ENCODE results near the gene SLC43A1.

Gene SLC43A1

GRCh38 chr11:57527056-57527631, 11.6 kb upstream of the SLC43A1 start:
- no peak for DNase-seq

GRCh38 chr11:57523419-57523818, 7.9 kb upstream of the SLC43A1 start:
- no peak for DNase-seq

- no peak for DNase-seq
Observed at GRCh38 chr11:57521116-57521515, 5.6 kb upstream of the SLC43A1 start.

GRCh38 chr11:57516061-57516443, 550 bp upstream of the SLC43A1 start:
- DNase-seq = no peak

GRCh38 chr11:57514538-57515331, 767 bp downstream of the SLC43A1 start:
- DNase-seq = no peak

- no peak for DNase-seq
Observed at GRCh38 chr11:57513911-57514537, 1.5 kb downstream of the SLC43A1 start.

- DNase-seq = no peak
Observed at GRCh38 chr11:57513452-57513795, 2.1 kb downstream of the SLC43A1 start.

GRCh38 chr11:57512646-57513451, 2.7 kb downstream of the SLC43A1 start:
- no peak for DNase-seq

GRCh38 chr11:57511741-57512430, 3.6 kb downstream of the SLC43A1 start:
- DNase-seq = no peak

GRCh38 chr11:57508341-57509170, 6.9 kb downstream of the SLC43A1 start:
- DNase-seq = no peak

- DNase-seq = no peak
Observed at GRCh38 chr11:57506522-57506921, 9.0 kb downstream of the SLC43A1 start.

- DNase-seq = no peak
Observed at GRCh38 chr11:57504511-57504910, 11.0 kb downstream of the SLC43A1 start.

- no peak for DNase-seq
Observed at GRCh38 chr11:57502870-57503269, 12.6 kb downstream of the SLC43A1 start.

- DNase-seq = no peak
Observed at GRCh38 chr11:57502376-57502775, 13.1 kb downstream of the SLC43A1 start.

GRCh38 chr11:57501953-57502352, 13.5 kb downstream of the SLC43A1 start:
- no peak for DNase-seq

- DNase-seq = no peak
Observed at GRCh38 chr11:57500926-57501325, 14.6 kb downstream of the SLC43A1 start.

- DNase-seq = no peak
Observed at GRCh38 chr11:57500515-57500914, 15.0 kb downstream of the SLC43A1 start.

GRCh38 chr11:57499983-57500461, 15.5 kb downstream of the SLC43A1 start:
- no peak for DNase-seq

GRCh38 chr11:57499413-57499982, 16.0 kb downstream of the SLC43A1 start:
- peak; percentile 73 for DNase-seq

GRCh38 chr11:57498540-57498939, 17.0 kb downstream of the SLC43A1 start:
- no peak for DNase-seq

Measured in amniotic stem cell (primary cell).